Progenitor cell of endocrine pancreas (in vitro differentiated cells): Measurements from ENCODE around the gene FAM135A. TPM values are rescaled to one million over a fixed set of nuclear protein-coding genes. Genes with fewer than 3 reads are reported as not detected.
A peak's percentile ranks its signal among the peaks of the same experiment; 100 is the strongest.
"Not testable (repeated sequence)": the region's sequence is repeated elsewhere in the genome, so short reads cannot be mapped to it uniquely, and the experiment has no call there.

ENCODE experiments used
- DNase-seq: peaks from one replicate; pipeline ENCODE4 v3.0.0; 2021; ENCODE audit warnings: low spot score; ENCODE audit not compliant: unreplicated experiment
- H3K27ac Mint-ChIP-seq: 2 replicates; pipeline ENCODE4 v1.8.0; 2021; ENCODE audit warnings: mild to moderate bottlenecking, moderate library complexity, mixed read lengths
- H3K27me3 Mint-ChIP-seq: 2 replicates; pipeline ENCODE4 v1.8.0; 2021; ENCODE audit warnings: mixed read lengths
- H3K36me3 Mint-ChIP-seq: 2 replicates; pipeline ENCODE4 v1.8.0; 2022; ENCODE audit warnings: mixed read lengths; ENCODE audit not compliant: insufficient read depth
- H3K4me1 Mint-ChIP-seq: 2 replicates; pipeline ENCODE4 v1.8.0; 2021; ENCODE audit warnings: low read depth, mixed read lengths
- H3K4me3 Mint-ChIP-seq: 2 replicates; pipeline ENCODE4 v1.8.0; 2021; ENCODE audit warnings: low read depth, mild to moderate bottlenecking, moderate library complexity, mixed read lengths
- H3K9me3 Mint-ChIP-seq: 2 replicates; pipeline ENCODE4 v1.8.0; 2021; ENCODE audit warnings: low read depth, mixed read lengths
- total RNA-seq: library from RNA; stranded (reverse); gene quantifications from 2 replicates; pipeline ENCODE4 v1.2.1, GENCODE V29; 2021
- TF ChIP-seq, protein P1 (sequence below): fragments of 200-600 bp; sonication (generic); IDR thresholded peaks from one replicate; pipeline ENCODE4 v1.5.0; 2021; ENCODE audit warnings: antibody characterized with exemption, mild to moderate bottlenecking; ENCODE audit not compliant: unreplicated experiment

Gene FAM135A
- total RNA-seq, 1 donor from 2014 or later: 31.9 TPM

DNA sequence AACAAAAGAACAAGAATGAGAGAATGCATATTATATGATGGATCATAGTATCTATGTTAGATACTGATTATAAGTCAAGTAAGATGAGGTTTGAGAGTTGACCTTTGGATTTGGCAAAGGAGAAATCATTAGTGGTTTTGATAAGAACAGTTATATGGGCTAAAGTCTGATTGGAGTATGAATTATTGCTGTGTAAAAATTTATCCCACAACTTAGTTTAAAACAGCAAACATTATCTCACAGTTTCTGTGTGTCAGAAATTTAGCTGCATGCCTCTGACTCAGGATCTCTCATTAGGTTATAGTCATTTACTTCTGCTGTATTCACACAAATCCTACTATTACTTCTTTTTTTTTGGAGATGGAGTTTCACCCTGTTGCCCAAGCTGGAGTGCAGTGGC is 56.7 kb downstream of the FAM135A start:
- Mint-ChIP-seq H3K4me3 (no peak overlapping the region), H3K9me3 (peaks cover 3% of the 10 kb centered on the region), H3K27ac (no peak overlapping the region), H3K36me3 (peaks cover 22% of the 10 kb centered on the region), H3K27me3 (no peaks in the 10 kb centered on the region), H3K4me1 (no peaks in the 10 kb centered on the region)
- TF ChIP-seq, protein P1, sequence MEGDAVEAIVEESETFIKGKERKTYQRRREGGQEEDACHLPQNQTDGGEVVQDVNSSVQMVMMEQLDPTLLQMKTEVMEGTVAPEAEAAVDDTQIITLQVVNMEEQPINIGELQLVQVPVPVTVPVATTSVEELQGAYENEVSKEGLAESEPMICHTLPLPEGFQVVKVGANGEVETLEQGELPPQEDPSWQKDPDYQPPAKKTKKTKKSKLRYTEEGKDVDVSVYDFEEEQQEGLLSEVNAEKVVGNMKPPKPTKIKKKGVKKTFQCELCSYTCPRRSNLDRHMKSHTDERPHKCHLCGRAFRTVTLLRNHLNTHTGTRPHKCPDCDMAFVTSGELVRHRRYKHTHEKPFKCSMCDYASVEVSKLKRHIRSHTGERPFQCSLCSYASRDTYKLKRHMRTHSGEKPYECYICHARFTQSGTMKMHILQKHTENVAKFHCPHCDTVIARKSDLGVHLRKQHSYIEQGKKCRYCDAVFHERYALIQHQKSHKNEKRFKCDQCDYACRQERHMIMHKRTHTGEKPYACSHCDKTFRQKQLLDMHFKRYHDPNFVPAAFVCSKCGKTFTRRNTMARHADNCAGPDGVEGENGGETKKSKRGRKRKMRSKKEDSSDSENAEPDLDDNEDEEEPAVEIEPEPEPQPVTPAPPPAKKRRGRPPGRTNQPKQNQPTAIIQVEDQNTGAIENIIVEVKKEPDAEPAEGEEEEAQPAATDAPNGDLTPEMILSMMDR: no peak
- DNase-seq: no peak

DNA sequence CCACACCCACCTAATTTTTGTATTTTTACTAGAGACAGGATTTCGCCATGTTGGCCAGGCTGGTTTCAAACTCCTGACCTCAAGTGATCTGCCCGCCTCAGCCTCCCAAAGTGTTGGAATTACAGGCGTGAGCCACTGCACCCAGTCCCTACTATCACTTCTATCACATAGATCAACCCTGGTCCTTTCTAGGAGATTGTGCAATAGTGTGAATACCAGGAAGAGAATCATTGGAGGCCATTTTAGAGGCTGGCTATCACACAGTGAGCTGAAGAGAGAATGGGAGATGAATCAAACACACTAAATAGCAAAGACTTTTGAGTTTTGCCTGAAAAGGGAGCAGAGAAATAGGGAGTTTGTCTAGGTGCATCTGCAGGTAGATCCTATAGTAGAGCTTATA is 57.2 kb downstream of the FAM135A start:
- peaks cover 20% of the 10 kb centered on the region for H3K36me3 Mint-ChIP-seq
- H3K4me3 Mint-ChIP-seq, H3K4me1 Mint-ChIP-seq, H3K9me3 Mint-ChIP-seq, H3K27me3 Mint-ChIP-seq, H3K27ac Mint-ChIP-seq, DNase-seq: not testable (repeated sequence)

DNA sequence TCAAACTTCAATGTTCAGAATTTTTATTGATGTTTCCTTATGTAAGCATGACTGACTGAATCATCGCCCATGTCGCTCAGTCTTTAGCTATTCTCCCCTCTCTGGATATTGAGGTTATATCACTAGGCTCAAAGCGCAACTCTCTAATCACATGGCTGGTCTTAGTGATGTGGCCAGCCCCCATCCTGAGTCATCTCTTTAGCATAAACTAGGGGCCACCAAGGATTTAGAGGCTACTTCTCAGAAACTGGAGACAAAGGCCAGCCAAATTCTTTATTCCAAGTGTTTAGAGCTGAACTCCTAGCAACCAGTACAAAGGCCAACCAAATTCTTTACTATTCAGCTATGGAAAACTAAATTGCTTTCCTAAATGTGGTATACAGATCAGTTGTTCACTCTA is 61.4 kb downstream of the FAM135A start:
- Mint-ChIP-seq H3K9me3 (no peaks in the 10 kb centered on the region), H3K4me1 (no peaks in the 10 kb centered on the region), H3K27me3 (no peaks in the 10 kb centered on the region), H3K4me3 (no peak overlapping the region), H3K27ac (peak overlapping the region; percentile 50), H3K36me3 (peaks cover 21% of the 10 kb centered on the region)
- DNase-seq: no peak
- TF ChIP-seq, protein P1: no peak

DNA sequence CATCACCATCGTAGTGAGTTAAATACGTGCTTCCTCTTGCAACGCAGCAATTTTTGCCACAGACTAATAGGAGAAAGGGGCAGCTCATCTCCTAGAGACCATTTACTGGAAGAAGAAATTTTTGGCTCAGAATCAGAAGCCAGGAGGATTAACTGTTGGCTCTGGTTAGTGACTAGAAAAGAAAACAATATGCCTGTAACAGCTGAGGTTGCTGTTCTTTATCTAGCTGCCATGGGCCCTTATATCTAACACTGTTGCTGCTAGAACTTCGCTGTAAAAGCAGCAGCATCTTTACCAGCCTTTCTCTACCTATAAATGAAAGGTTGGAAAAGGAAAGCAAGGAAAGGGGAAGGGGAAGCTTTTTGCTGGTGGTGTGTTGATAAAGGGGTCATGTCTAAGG is 65.9 kb downstream of the FAM135A start:
- H3K4me1 Mint-ChIP-seq: no peaks in the 10 kb centered on the region
- no peak for DNase-seq
- H3K36me3 Mint-ChIP-seq: peaks cover 12% of the 10 kb centered on the region
- H3K4me3 Mint-ChIP-seq: no peak overlapping the region
- no peaks in the 10 kb centered on the region for H3K9me3 Mint-ChIP-seq
- TF ChIP-seq, protein P1: no peak
- H3K27ac Mint-ChIP-seq: no peak overlapping the region
- H3K27me3 Mint-ChIP-seq: no peaks in the 10 kb centered on the region

DNA sequence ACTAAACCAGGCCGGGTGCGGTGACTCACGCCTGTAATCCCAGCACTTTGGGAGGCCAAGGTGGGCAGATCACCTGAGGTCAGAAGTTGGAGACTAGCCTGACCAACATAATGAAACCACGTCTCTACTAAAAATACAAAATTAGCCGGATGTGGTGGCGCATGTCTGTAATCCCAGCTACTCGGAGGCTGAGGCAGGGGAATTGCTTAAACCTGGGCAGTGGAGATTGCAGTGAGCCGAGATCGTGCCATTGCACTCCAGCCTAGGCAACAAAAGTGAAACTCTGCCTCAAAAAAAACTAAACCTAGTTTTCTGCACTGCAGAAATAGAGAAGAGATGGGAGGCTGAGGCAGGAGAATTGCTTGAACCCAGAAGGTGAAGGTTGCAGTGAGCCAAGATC is 73.3 kb downstream of the FAM135A start:
- Mint-ChIP-seq H3K36me3 (peaks cover 10% of the 10 kb centered on the region), H3K27ac (peak overlapping the region; percentile 29)
- not testable (repeated sequence) for H3K27me3 Mint-ChIP-seq, DNase-seq, H3K4me1 Mint-ChIP-seq, H3K9me3 Mint-ChIP-seq, H3K4me3 Mint-ChIP-seq

DNA sequence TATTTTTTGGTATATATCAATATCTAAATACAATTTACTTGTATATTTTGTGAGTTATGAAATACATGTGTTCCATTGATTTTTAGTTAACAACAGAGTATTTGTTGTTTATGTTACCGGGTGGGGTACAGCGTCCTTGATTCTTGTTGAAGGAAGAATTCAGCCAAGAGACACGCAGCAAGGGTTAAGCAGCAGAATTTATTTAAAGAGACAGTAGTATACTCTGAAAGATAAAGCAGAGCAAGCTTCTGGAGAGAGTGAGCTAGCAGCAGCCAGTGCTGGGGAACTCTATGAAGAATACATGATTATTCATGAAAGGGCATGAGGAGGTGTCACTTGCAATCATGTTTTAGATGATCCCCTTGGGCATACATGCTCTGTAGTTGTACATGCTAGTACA is 76.1 kb downstream of the FAM135A start:
- Mint-ChIP-seq H3K9me3 (peaks cover 4% of the 10 kb centered on the region), H3K4me3 (no peak overlapping the region), H3K27ac (no peak overlapping the region), H3K4me1 (no peaks in the 10 kb centered on the region), H3K27me3 (no peaks in the 10 kb centered on the region), H3K36me3 (peaks cover 9% of the 10 kb centered on the region)
- TF ChIP-seq, protein P1: no peak
- DNase-seq: no peak
